HG03108 (cell line): Measurements from ENCODE around the gene PRSS21.

Experiments used
- ATAC-seq: cut with Tn5 transposase; IDR thresholded peaks from one replicate; pipeline ENCODE4 v1.9.1; 2021; ENCODE audit warnings: moderate library complexity; ENCODE audit not compliant: unreplicated experiment

The PRSS21 gene

GRCh38 chr16:2822496-2822895, 5.5 kb downstream of the PRSS21 start:
- no peak for ATAC-seq

GRCh38 chr16:2824626-2825025, 7.6 kb downstream of the PRSS21 start:
- no peak for ATAC-seq

DNA sequence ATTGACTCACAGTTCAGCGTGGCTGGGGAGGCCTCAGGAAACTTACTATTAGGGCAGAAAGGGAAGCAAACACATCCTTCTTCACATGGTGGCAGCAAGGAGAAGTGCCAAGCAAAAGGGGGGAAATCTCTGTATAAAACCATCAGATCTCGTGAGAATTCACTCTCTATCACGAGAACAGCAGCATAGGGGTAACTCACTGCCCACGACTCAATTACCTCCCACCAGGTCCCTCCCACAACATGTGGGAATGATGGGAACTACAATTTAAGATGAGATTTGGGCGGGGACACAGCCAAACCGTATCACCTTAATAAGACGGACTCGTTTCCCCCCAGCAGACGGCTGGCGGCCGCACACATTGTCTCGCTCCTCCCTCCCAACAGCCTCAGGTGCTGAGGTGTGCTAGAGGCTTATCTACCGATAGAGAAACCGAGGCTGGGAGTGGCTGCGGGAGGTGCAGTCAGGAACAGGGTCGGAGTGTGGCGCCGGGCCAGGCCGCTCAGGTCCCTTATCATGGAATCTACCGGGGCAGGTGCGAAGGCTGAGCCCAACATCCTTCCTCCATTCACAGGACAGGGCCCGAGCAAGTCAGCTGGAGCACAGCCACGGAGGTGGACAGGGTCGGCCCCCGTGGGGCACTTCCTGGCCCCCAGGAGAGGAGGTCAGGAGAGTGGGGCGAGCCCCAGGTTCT, 8.2 kb downstream of the PRSS21 start:
- no peak for ATAC-seq

DNA sequence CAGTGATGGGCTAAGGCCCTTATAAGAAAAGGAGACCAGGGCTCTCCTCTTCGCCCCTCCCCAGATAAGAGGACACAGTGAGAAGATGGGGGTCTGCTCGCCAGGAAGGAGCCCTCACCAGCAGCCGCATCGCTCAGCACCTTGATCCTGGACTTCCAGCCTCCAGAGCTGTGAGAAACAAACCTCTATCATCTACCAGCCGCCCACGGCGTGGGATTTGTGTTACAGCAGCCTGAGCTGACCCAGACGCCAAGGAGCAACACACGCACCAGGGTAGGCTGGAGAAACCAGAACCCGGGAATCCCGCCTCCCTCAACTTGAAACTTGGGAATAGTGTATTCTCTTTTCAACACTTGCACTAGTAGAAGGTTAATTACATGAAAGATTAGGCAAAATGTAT, 8.9 kb downstream of the PRSS21 start:
- no peak for ATAC-seq

DNA sequence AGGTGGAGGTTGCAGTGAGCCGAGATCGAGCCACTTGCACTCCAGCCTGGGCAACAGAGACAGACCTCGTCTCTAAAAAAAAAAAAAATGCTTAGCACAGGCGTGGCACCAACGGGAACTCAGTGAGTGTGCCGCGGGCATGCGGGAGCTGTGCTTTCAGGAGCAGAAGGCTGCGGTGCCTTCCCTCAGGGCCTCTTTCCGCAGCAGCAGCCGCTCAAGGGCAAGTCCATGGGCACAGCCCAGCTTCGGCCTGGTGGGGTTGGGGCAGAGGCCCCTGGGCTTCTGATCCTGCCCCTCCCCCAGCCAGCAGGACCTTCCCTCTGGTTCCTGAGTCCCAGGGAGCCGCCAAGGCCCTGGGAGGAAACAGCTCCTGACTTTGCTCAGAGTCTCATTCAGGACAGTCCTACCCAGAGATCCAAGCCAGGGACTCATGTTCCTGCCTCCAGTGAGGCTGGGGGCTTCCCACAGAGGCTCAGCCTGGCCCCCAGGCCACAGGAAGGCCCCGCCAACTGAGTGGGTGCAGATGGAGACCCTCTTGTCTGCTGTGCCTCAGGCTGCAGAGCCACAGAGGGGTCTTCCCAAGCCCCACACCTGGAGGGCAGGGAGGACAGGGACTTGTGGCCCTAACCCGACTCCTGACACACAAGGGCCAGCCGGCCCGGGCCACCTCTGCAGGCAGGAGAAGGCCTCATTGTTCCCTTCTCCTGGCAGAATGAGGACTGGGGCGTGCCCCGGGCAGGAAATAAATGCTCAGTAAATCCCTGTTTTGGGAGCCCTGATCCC, 9.7 kb downstream of the PRSS21 start:
- ATAC-seq = no peak

DNA sequence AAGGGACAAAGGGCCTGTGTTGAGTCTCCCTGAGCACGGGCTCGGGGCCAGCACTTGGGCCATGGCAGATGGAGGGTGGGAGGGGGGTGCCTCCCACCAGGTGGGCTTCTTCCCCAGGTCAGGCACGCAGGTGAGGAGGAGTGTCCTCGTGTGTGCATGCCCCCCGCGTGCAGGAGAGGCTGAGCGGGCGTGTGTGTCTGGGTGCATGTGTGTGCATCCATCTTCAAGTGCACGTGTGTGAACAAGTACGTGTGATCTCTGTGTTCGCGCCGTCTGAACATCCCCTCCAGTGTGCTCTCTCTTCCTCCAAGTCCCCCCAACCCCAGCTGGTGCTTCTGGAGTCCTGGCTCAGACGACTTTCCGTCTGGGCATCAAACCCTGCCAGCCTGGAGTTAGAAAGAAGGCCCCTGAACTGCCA, 10.3 kb downstream of the PRSS21 start:
- no peak for ATAC-seq

DNA sequence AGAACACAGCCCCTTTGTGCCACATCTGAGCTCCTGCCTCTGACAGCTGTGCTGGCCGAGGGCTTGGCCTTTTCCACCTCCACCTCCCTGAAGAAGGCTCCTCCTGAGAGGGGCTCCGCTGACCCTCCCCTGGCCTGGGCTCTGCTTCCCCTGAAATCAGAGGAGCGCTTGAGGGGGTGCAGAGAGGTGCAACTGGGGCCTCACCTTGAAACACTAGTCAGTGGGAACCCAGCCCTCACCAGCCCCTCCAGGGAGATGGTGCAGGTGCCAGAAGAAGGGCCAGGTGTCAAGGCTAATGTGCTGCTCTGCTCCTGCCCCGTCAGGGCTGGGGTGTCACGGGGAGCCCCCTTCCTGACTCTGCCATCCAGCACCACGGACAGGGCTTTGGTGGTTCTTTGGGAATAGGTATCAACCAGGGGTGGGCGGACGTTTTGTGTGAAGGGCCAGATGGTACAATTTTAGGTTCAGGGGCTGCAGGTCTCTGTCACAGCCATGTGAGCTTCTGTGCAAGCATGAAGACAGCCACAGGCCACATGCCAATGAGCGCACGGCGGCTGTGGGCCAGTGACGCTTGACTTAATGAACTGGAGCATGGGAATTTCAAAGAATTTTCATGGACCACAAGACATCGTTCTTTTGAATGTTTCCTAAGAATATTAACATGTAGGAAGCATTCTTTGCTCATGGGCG, 10.9 kb downstream of the PRSS21 start:
- no peak for ATAC-seq

GRCh38 chr16:2828521-2828840, 11.4 kb downstream of the PRSS21 start:
- ATAC-seq = no peak

DNA sequence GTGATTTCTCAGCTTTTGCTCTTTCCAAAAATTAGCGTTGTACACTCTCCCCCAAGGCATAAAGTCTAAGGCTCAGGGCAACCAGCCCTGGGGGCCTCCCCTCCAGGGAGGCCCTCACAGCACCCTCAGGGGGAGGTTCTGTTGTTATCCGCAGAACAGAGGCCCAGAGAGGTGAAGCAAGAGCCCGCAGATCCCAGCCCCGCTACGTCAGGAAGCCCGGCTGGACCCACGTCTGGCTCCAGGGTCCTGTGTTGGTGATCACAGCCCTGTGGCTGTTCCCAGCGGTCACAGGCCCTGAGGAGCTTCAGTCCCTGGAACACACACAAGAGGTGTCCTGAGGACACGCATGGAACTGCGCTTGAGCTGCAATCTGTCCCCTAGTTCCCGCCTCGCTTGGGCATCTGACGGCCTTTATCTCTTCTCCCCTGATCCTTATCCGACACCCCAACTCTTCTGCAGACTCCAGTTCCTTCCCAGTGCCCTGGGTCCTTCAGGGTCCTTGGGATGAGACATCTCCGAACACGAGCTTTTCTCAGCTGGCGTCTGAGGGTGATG, 11.9 kb downstream of the PRSS21 start:
- no peak for ATAC-seq

DNA sequence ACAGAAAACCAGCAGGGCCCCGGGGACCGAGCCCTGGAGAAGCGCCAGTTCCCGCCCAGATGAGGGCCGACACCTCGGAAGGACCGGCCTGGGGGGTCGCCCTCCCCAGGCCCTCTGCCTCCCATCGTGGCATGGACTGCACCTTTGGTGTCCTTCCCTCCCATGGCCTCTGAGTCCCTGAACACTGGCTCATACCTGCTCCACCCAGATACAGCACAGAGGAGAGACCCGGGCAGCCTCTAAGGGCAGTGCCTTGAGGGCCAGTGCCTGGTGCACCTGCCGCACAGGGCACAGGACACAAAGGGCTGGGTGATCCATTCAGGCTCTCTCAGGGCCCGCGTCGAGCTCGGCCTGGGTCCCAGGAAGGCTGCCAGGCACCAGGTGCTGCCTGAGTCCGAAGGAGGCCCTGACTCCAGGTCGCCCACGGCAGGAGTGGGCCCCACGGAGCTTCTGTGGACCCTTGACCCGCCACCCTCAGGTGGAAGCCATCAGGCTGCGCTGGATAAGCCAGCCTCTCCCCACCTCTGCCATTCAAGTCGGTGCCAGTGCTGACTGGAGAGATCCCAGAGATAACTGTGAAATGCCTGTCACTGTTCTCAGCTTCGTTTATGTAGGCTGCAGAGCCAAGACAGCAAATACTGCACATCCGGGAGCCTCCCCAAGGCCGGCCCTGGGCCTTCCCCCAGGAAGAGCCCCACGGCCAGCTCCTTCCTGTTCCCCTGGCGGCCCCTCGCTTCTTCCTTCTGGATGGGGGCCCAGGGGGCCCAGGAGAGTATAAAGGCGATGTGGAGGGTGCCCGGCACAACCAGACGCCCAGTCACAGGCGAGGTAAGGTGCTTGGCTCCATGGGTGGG, 12.7 kb downstream of the PRSS21 start, which contains the start of gene ZG16B:
Gene ZG16B, plus strand, starts transcription at position 803 of the 854 bp plus-strand sequence. CDS start 139 bp downstream, outside the sequence.
- ATAC-seq = no peak

- no peak for ATAC-seq
Measured at GRCh38 chr16:2830355-2830695, 13.3 kb downstream of the PRSS21 start.

GRCh38 chr16:2831203-2831602, 14.2 kb downstream of the PRSS21 start:
- no peak for ATAC-seq

DNA sequence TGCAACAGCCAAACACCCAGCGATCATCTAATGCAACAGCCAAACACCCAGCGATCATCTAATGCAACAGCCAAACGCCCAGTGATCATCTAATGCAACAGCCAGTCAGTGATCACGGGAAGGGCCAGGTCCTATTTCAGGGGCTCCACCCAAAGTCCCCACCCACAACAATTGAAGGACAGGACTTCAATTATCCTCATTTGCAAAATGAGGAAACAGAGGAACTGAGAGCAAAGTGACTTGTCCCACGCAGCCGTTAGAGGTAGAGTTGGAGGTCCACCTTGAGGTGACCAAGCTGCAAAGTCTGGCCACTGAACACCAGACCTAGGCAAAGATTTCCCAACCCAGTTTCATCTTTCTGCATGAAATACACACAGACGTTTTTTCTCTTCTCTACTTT, 16.7 kb downstream of the PRSS21 start:
- ATAC-seq = no peak

GRCh38 chr16:2834968-2835367, 17.9 kb downstream of the PRSS21 start:
- ATAC-seq = no peak

GRCh38 chr16:2835638-2836493, 18.8 kb downstream of the PRSS21 start:
- ATAC-seq = no peak

GRCh38 chr16:2836646-2837508, 19.8 kb downstream of the PRSS21 start:
- ATAC-seq = no peak

DNA sequence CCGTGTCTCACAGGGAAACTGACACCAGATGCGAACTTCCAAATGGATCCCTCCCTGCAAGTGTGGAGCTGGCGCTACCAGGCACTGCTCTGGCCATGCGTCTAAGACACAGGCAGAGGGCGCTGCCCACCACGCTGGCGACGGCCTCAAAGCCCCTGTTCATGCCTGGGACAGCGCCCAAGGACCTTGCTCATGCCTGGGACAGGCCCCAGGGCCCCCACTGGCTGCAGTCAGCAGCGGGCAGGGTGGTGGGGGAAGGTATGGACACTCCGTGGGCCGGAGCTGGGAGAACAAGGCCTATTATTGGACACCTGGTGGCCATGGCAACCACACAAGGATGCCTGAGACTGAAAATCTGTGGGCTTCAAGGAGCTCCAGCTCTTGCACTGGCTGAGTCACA, 21.9 kb downstream of the PRSS21 start:
- no peak for ATAC-seq

GRCh38 chr16:2839650-2840450, 22.8 kb downstream of the PRSS21 start:
- ATAC-seq = no peak
